GM19468 (cell line): Measurements from ENCODE around the gene XPNPEP2.

Experiments
- ATAC-seq: cut with Tn5 transposase; IDR thresholded peaks from one replicate; pipeline ENCODE4 v1.9.1; 2021; ENCODE audit warnings: mild to moderate bottlenecking, moderate library complexity, moderate number of reproducible peaks; ENCODE audit not compliant: unreplicated experiment; ENCODE audit errors: extremely low read depth

XPNPEP2 gene

DNA sequence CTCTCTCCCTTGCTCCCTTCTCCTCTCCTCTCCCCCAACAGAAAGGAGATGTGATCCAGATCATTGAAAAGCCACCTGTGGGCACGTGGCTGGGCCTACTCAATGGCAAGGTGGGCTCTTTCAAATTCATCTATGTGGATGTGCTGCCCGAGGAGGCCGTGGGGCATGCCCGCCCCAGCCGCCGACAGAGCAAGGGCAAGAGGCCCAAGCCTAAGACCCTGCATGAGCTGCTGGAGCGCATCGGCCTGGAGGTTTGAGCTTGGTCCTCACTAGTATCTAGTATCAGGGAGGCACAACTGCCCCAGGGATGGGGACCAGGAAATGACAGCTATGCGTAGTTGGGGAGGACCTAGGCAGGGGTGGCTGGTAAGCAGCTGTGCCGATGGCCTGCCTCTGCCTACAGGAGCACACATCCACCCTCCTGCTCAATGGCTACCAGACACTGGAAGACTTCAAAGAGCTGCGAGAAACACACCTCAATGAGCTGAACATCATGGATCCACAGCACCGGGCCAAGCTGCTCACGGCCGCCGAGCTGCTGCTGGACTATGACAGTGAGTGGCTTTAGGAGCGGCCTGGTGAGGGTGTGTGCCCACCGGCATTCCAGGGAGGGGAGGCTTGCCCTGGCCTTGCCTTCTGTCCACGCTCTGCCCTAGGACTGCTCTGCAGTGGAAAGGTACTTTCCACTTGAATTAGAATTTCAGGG lies 54.0 kb downstream of the XPNPEP2 start:
- ATAC-seq = no peak

- ATAC-seq = no peak
Measured at GRCh38 chrX:129793604-129794191, 54.9 kb downstream of the XPNPEP2 start.

GRCh38 chrX:129795584-129795983 lies 56.8 kb downstream of the XPNPEP2 start:
- ATAC-seq = no peak

GRCh38 chrX:129797251-129797906 lies 58.6 kb downstream of the XPNPEP2 start:
- no peak for ATAC-seq

GRCh38 chrX:129798456-129798855 lies 59.7 kb downstream of the XPNPEP2 start:
- no peak for ATAC-seq

DNA sequence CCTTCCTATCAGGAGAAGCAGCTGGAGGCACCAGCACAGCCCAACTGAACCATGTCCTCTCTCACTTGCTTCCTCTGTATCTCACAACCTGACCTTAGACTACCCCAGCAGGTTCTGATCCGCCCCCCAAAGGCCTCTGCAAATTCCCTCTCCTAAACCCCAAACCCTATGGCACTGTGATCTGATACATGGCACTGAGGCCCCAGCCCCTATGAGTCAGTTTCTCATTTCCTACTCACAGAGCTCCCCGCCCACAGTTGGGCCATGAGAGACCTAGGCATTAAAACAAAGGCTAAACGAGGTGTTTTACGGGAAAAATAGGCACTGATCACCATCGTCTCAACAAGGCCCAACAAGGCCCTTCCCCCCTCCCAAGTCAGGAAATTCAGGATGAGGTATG lies 60.1 kb downstream of the XPNPEP2 start:
- ATAC-seq = no peak

GRCh38 chrX:129800186-129800585 lies 61.4 kb downstream of the XPNPEP2 start:
- no peak for ATAC-seq

DNA sequence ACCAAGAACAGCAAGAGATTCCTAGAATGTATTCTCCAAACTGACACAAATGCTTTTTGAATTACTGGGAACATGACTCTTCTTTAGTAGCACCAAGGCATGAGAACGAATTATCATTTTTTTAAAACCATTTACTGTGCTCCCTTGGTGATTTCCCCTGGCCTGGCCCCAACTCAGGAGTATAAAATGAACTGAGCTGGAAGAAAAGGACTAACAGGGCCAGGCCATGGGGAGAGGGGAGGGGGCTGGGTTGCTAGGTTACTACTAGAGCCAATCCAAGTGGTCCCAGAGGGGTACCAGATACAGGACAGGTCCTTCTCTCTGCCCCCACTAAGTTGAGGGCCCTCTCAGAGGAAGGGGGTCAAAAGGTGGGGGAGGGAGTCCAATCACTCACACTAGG lies 64.1 kb downstream of the XPNPEP2 start:
- ATAC-seq = no peak

- no peak for ATAC-seq
Measured at GRCh38 chrX:129804806-129805205, 66.0 kb downstream of the XPNPEP2 start.

GRCh38 chrX:129808158-129808828 lies 69.5 kb downstream of the XPNPEP2 start:
- no peak for ATAC-seq

- ATAC-seq = no peak
Measured at GRCh38 chrX:129808829-129809796, 70.3 kb downstream of the XPNPEP2 start.

DNA sequence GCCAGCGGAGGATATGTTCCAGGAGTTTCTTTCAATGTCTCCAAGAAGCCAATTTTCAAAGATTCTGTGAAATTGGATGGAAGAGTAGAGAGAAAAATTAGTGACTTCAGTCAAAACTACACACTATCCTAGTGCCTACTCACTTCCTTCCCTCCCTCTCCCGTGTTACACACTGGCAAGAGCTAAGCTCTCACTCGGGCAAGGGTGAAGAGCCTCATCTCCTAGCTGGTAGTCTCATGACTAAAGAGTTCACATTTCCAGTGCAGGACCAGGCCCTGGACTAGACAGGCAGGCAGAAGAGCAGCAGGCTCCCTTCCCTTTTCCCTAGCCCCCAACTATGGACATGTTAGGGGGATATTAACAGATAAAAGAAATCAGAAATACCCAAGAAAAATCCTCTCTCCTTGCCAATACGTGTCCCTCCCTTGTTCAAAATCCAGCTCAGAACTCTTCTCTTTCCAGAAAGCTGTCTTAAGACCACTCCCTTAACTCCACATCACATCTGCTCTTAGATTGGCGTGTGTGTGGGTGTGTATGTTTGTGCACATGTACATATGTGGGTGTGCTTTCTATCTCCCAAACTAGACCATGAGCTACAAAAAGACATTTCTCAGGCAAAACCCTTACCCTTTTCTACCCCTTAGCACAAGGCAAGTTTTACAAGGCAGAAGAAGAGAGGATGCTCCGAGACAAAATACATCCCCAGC lies 75.0 kb downstream of the XPNPEP2 start:
- no peak for ATAC-seq

DNA sequence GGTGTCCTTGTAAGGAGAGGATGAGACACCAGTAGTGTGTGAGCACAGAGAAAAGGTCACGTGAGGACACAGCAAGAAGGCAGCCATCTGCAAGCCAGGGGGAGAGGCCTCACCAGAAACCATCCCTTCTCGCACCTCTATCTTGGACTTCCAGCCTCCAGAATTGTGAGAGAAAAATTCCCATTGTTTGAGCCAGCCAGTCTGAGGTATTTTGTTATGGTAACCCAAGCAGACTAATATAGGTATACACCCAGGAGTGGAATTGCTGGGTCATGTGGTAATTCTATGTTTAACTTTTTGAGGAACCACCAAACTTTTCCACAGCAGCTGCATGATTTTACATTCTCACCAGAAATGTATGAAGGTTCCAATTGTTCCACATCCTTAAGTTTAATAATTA lies 79.3 kb downstream of the XPNPEP2 start:
- no peak for ATAC-seq
